HG03342 (cell line): ENCODE measurements around the gene KCNQ4.

ENCODE experiments used
- ATAC-seq: cut with Tn5 transposase; IDR thresholded peaks from one replicate; pipeline ENCODE4 v1.9.1; 2021; ENCODE audit warnings: mild to moderate bottlenecking, moderate library complexity; ENCODE audit not compliant: unreplicated experiment

Gene KCNQ4

GRCh38 chr1:40776236-40777072, 7.1 kb upstream of the KCNQ4 start:
- no peak for ATAC-seq

- ATAC-seq = no peak
Measured at GRCh38 chr1:40777224-40777970, 6.2 kb upstream of the KCNQ4 start.

- no peak for ATAC-seq
Measured at GRCh38 chr1:40780678-40781607, 2.6 kb upstream of the KCNQ4 start.

- no peak for ATAC-seq
Measured at GRCh38 chr1:40781608-40781971, 2.0 kb upstream of the KCNQ4 start.

GRCh38 chr1:40782371-40782956, 1.1 kb upstream of the KCNQ4 start:
- ATAC-seq = no peak

- ATAC-seq = no peak
Measured at GRCh38 chr1:40784141-40784770, 669 bp downstream of the KCNQ4 start.

GRCh38 chr1:40784771-40785151, 1.2 kb downstream of the KCNQ4 start:
- ATAC-seq = no peak

- no peak for ATAC-seq
Measured at GRCh38 chr1:40785446-40785845, 1.9 kb downstream of the KCNQ4 start.

GRCh38 chr1:40786171-40786994, 2.8 kb downstream of the KCNQ4 start:
- ATAC-seq = no peak

GRCh38 chr1:40786995-40787705, 3.6 kb downstream of the KCNQ4 start:
- ATAC-seq = no peak

- no peak for ATAC-seq
Measured at GRCh38 chr1:40787737-40788560, 4.4 kb downstream of the KCNQ4 start.

GRCh38 chr1:40788561-40789341, 5.2 kb downstream of the KCNQ4 start:
- no peak for ATAC-seq

- no peak for ATAC-seq
Measured at GRCh38 chr1:40789342-40789598, 5.7 kb downstream of the KCNQ4 start.

- ATAC-seq = no peak
Measured at GRCh38 chr1:40789661-40790430, 6.3 kb downstream of the KCNQ4 start.

- ATAC-seq = no peak
Measured at GRCh38 chr1:40792036-40792435, 8.4 kb downstream of the KCNQ4 start.

- ATAC-seq = no peak
Measured at GRCh38 chr1:40793617-40794016, 10.0 kb downstream of the KCNQ4 start.

GRCh38 chr1:40794048-40794447, 10.5 kb downstream of the KCNQ4 start:
- no peak for ATAC-seq
